Choroid plexus epithelial cell (primary cell): ENCODE data around the gene MAP10.

ENCODE experiments used
- DNase-seq: peaks from one replicate; pipeline ENCODE4 v3.0.0-alpha.2; 2010; ENCODE audit warnings: low read depth
- H3K4me3 ChIP-seq: 2 replicates; pipeline ENCODE4 v1.5.1; 2011; ENCODE audit warnings: low read depth, mild to moderate bottlenecking, control low read depth, low read length, moderate library complexity
- TF ChIP-seq, protein P1 (sequence below): conservative IDR thresholded peaks from 2 replicates; pipeline ENCODE4 v1.5.1; 2011; ENCODE audit warnings: low read depth, mild to moderate bottlenecking, control low read depth, inconsistent platforms, low read length, moderate library complexity

Gene MAP10

DNA sequence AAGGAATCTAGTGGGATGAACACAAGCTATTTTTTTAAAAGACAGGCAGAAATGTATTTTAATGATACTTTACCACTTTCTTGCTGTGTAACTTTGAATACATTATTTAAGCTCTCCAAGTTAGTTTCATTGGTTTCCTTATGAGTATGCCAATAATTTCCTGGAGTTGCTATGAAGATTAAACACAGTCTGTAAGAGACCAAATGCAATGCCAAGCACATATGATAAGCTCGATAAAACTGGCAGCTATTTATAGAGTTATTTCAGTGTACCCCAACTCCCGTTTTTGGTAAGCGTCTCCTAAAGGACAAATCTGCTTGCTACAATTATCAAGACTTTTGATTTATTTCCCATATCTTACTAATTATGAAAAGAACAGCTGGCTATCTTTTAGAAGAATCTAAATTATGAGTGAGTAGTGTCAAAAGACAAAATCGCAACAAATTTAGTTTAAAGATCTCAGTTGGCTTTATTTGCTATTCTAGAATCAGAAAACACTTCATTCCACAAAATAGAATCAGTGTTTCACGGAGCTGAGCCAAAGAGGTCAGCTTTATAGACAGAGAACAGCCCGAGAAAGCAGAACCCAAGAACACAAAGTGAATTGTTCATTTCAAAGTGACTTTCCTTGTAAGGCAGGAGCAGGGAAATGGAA lies 7.2 kb upstream of the MAP10 start:
- DNase-seq, result no peak
- TF ChIP-seq, protein P1, sequence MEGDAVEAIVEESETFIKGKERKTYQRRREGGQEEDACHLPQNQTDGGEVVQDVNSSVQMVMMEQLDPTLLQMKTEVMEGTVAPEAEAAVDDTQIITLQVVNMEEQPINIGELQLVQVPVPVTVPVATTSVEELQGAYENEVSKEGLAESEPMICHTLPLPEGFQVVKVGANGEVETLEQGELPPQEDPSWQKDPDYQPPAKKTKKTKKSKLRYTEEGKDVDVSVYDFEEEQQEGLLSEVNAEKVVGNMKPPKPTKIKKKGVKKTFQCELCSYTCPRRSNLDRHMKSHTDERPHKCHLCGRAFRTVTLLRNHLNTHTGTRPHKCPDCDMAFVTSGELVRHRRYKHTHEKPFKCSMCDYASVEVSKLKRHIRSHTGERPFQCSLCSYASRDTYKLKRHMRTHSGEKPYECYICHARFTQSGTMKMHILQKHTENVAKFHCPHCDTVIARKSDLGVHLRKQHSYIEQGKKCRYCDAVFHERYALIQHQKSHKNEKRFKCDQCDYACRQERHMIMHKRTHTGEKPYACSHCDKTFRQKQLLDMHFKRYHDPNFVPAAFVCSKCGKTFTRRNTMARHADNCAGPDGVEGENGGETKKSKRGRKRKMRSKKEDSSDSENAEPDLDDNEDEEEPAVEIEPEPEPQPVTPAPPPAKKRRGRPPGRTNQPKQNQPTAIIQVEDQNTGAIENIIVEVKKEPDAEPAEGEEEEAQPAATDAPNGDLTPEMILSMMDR, result no peak
- H3K4me3 ChIP-seq, result no peak overlapping the region

DNA sequence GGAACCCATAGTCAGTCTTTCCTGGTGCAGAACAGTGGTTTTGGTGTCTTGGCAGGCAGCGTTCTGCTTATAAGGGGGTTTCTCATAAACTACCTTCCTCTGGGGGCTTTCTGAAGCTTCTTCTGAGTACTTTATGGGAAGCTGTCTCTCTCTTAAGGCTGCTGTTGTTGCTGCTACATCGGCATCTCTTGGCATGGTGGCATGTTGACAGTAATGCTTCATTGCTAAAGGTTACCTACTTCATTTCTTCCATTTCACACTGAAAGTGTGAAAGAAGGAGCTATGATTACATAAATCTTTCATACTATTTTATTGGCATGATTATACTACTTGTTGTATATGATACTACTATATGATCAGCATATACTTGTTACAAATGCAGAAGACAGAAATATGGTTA lies 6.3 kb upstream of the MAP10 start:
- TF ChIP-seq, protein P1, result no peak
- H3K4me3 ChIP-seq, result no peak overlapping the region
- no peak for DNase-seq

DNA sequence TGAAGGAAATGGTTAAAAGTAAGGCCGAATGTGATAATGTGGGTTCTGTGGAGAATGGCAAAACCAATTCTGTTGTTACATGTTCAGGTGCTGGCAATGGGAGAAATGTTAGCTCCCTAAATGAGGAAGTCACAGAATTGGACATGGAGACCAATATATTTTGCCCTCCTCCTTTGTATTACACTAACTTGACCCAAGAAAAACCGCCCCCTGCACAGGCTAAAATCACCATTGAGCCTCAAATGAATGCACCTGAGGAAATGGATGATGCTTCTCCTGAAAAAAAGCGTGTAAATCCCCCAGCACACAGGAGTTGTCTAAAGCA lies 932 bp downstream of the MAP10 start:
- DNase-seq, result no peak
- TF ChIP-seq, protein P1, result no peak
- H3K4me3 ChIP-seq, result peak overlapping the region; percentile 75

DNA sequence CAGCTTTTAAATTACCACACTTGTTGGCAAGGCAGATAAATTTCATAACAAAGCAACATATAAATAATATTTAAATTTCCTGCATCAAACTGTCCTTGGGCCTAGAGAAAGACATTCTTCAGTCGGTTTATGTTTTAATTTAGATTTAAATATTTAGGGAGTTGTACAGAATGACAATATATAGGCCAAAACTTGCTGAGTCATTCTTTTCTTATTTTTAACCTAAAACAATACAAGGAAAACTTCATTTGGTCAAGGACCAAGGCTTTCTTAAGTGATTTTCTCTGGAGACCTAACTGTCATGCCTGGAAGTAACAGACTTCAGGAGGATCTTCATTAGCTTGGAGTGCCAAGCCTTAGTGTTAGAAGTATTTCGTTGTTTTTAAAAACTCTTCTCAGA lies 5.6 kb downstream of the MAP10 start:
- H3K4me3 ChIP-seq, result no peak overlapping the region
- no peak for DNase-seq
- TF ChIP-seq, protein P1, result no peak

DNA sequence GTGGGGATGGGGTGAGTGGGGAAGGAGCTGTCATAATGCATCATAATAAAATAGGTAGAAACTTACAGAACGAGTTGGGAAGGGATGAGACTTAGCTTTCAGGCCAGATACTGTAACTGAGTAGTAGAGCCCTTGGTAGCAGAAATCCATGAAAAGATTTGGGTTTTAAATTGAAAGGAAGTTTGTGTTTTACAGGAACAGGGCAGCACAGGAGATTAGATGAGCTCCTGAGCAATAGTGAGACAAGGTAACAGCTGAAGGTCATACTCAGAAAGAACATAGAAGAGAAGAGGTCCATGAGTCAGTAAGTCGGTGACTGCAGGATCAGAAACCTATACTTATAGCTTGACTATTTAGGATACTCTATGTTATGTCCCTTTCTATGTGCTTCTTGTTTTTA lies 7.3 kb downstream of the MAP10 start:
- TF ChIP-seq, protein P1, result no peak
- no peak for DNase-seq
- H3K4me3 ChIP-seq, result no peak overlapping the region

DNA sequence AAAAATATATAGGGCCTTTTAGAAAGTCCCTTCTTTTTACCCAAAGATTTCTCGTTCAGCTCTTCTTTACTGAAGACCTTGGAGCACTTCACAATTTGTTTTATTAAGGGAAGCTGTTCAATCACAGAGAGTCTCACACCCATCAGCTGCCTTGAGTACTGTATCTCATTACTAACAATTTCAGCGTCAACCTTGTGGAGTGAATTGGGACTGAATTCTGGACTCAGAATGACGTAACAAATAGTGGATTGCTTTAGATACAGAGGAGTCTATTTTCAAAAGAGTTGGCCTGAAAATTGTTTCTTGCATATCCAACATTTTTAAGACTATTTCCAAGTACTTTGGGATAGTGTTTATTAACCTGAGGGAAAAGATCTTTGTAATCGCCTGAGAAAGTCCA lies 7.9 kb downstream of the MAP10 start:
- H3K4me3 ChIP-seq, result no peak overlapping the region
- no peak for DNase-seq
- TF ChIP-seq, protein P1, result no peak

DNA sequence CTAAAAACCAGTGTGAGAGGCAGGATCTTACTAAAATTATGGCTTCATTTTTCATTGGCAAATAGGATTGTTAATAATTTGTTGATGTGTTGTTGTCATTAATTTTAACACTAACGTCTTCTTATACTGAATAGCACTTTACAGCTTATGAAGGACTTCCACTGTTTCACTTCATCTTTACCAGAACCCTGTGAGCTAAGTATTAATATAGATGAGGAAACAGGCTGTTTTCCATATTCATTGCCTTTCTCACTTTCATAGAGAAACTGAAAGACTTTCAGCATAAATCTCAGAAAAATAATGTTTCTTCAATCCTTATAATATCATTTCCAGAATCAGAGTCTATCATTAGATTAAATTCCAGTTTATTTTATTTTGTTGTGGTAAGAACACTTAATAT lies 8.5 kb downstream of the MAP10 start:
- no peak for DNase-seq
- H3K4me3 ChIP-seq, result no peak overlapping the region
- TF ChIP-seq, protein P1, result no peak
